ENCODE results near the gene MAP2K3. TPM values are rescaled to one million over a fixed set of nuclear protein-coding genes. Genes with fewer than 3 reads are reported as not detected.
A peak's percentile ranks its signal among the peaks of the same experiment; 100 is the strongest.

MAP2K3 gene
- polyA plus RNA-seq, 3 donors = 107 to 166 (median 164) TPM

DNA sequence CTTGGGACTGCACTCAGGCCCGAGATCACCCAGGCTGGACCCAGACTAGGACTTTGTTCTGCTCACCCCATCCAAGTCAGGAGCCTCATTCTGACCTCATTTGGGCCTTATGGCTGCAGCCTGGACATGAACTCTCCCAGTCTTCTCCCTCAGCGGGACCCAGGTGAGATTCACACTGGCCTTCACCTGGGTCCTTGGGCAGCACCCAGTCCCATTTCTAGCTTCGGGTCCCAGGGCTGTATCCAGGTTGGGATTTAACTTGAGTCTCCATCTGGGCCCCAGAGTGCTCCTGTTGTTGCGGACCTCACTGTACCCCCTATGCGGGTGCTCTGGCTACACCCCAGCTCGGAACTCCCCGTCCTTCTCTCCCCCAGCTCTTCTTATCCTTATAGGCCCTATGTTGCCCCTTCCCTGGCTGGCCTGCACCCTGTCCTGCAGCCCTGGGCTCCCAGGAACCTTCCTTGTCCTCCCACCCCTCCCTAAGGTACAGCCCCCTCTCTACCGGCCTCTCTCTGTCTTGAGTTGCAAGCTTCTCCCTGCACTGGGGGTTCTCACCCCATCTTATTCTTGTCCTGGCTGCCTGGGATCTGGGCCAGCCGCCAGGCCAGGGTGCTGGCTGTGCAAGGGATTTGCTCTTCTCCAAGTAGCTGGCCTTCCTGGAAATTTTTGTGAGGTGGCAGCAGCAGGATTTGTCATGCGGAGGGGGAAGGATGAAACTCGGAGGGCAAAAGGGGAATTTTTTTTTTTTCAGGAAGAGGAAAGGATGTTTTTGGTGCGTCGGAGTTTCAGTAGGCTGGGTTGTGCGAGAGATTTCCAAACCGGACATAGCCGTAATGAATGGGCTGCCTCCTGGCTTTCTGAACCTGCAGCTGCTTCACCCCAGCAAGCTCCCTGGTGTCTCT is 904 bp downstream of the MAP2K3 start:
- peak overlapping the region; percentile 92 for H3K4me2 ChIP-seq (replicated peaks; ENCODE audit: extremely low read depth, low read length, poor library complexity, severe bottlenecking)
- H3K9me3 ChIP-seq (replicated peaks in 1 of 2; ENCODE audit: control insufficient read depth in 1 of 2, insufficient read depth in 1 of 2, low read length in 2 of 2) = no peaks in the 10 kb centered on the region
- H3K9ac ChIP-seq (ENCODE audit: insufficient read depth, low read length, poor library complexity, severe bottlenecking) = peak overlapping the region; percentile 91
- no peak overlapping the region for H2AFZ ChIP-seq (ENCODE audit: insufficient read depth, low read depth, low read length, poor library complexity, severe bottlenecking)
- Mint-ChIP-seq H3K4me1 (peaks cover 69% of the 10 kb centered on the region), H3K27ac (peak overlapping the region; percentile 99 to 100 (median 99)), H3K36me3 (peaks cover 13 to 22% of the 10 kb centered on the region in 2 donors), H3K9me3 (peaks cover 0 to 3% (median 0%) of the 10 kb centered on the region in 7 donors), H3K27me3 (ENCODE audit: low read depth in 3 of 3) (peaks cover under 1 to 4% (median 2%) of the 10 kb centered on the region in 3 donors), H3K4me3 (peak overlapping the region; percentile 99 to 100)
- peak overlapping the region; percentile 99 to 100 for H3K27ac ChIP-seq (ENCODE audit: low read depth in 1 of 2, low read length in 2 of 2)
- H3K36me3 ChIP-seq (replicated peaks in 1 of 2; ENCODE audit: control insufficient read depth in 1 of 2, insufficient read depth in 2 of 2, low read length in 2 of 2) = peaks cover 0 to 3% of the 10 kb centered on the region in 2 donors
- DNase-seq = peak; percentile 51 to 86 (median 51)
- peak overlapping the region; percentile 90 to 94 (median 92) for H3K4me3 ChIP-seq (replicated peaks in 1 of 3; ENCODE audit: low read depth in 2 of 3, low read length in 3 of 3)
- no peak for TF ChIP-seq CTCF (IDR thresholded peaks at IDR 0.05)
- peaks cover 73% of the 10 kb centered on the region for H4K20me1 ChIP-seq (ENCODE audit: insufficient read depth, low read length)
- H3K79me2 ChIP-seq (ENCODE audit: insufficient read depth, low read length) = peaks cover 57% of the 10 kb centered on the region
- intact Hi-C loops (cut with micrococcal nuclease) = loop anchor here in 1 of 2 donors (10.0 kb wide), 2 partner anchors 161 to 241 kb away; partner anchors contain the start of genes DHRS7B and USP22
- peaks cover 0 to 3% of the 10 kb centered on the region in 2 donors for H3K27me3 ChIP-seq (ENCODE audit: control insufficient read depth in 2 of 2, insufficient read depth in 2 of 2, low read length in 2 of 2)
- WGBS (ENCODE audit: insufficient coverage) = 3% methylated on average over 13 of the region's 16 CpGs
- peaks cover 68 to 69% of the 10 kb centered on the region in 2 donors for H3K4me1 ChIP-seq (ENCODE audit: control insufficient read depth in 1 of 2, insufficient read depth in 2 of 2, low read length in 2 of 2)

DNA sequence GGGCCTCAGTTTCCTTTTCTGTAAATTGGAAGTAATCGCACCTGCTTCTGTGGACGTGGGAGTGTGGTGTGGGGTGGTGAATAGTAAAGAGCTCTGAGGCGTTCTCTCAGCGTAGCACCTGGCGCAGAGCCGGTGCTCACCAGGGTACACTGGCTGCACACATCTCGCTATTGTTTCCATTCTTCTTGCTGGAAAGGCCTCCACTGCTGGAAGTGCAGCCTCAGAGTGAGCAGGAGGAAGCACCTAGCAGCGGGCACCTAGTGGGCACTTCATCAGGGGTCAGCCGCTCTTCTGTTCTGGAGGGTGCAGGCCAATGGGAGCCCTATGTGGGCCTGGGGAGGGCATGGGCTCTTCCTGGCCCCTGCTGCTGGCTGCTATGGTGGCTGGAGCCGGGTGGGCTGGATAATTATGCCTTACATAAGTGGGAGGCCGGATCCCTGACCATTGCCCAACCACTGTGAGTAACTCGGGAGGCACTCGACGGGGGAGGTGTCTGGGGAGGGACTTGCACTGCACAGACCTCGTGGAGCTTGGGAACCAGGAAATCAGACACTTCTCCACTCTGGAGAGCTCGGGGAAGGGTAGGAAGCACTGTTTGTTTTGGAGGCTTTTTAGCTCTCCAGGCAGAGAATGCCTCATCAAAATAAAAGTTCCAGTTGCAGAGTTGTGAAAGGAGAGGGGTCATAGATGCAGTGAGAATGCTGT is 1.7 kb downstream of the MAP2K3 start:
- Mint-ChIP-seq H3K4me1 (peaks cover 64% of the 10 kb centered on the region), H3K27me3 (ENCODE audit: low read depth in 3 of 3) (peaks cover 5 to 9% (median 6%) of the 10 kb centered on the region in 3 donors), H3K4me3 (peak overlapping the region; percentile 99 to 100), H3K27ac (peak overlapping the region; percentile 99 to 100 (median 99)), H3K9me3 (peaks cover 0 to 6% (median 0%) of the 10 kb centered on the region in 7 donors), H3K36me3 (peaks cover 19 to 30% of the 10 kb centered on the region in 2 donors)
- H2AFZ ChIP-seq (ENCODE audit: insufficient read depth, low read depth, low read length, poor library complexity, severe bottlenecking) = no peak overlapping the region
- H3K9ac ChIP-seq (ENCODE audit: insufficient read depth, low read length, poor library complexity, severe bottlenecking) = peak overlapping the region; percentile 91
- peak; percentile 93 to 95 (median 93) for DNase-seq
- H3K27ac ChIP-seq (ENCODE audit: low read depth in 1 of 2, low read length in 2 of 2) = peak overlapping the region; percentile 99 to 100
- WGBS (ENCODE audit: insufficient coverage) = 5% methylated on average over 10 of the region's 16 CpGs
- intact Hi-C loops (cut with micrococcal nuclease) = loop anchor here in 1 of 2 donors (10.0 kb wide), 2 partner anchors 161 to 241 kb away; partner anchors contain the start of genes DHRS7B and USP22
- TF ChIP-seq CTCF (IDR thresholded peaks at IDR 0.05) = no peak
- peaks cover 0 to 3% of the 10 kb centered on the region in 2 donors for H3K27me3 ChIP-seq (ENCODE audit: control insufficient read depth in 2 of 2, insufficient read depth in 2 of 2, low read length in 2 of 2)
- peak overlapping the region; percentile 92 for H3K4me2 ChIP-seq (replicated peaks; ENCODE audit: extremely low read depth, low read length, poor library complexity, severe bottlenecking)
- H3K9me3 ChIP-seq (replicated peaks in 1 of 2; ENCODE audit: control insufficient read depth in 1 of 2, insufficient read depth in 1 of 2, low read length in 2 of 2) = no peaks in the 10 kb centered on the region
- H3K79me2 ChIP-seq (ENCODE audit: insufficient read depth, low read length) = peaks cover 65% of the 10 kb centered on the region
- H4K20me1 ChIP-seq (ENCODE audit: insufficient read depth, low read length) = peaks cover 77% of the 10 kb centered on the region
- peaks cover 60 to 61% of the 10 kb centered on the region in 2 donors for H3K4me1 ChIP-seq (ENCODE audit: control insufficient read depth in 1 of 2, insufficient read depth in 2 of 2, low read length in 2 of 2)
- H3K4me3 ChIP-seq (replicated peaks in 1 of 3; ENCODE audit: low read depth in 2 of 3, low read length in 3 of 3) = peak overlapping the region; percentile 90 to 94 (median 92)
- peaks cover under 1 to 4% of the 10 kb centered on the region in 2 donors for H3K36me3 ChIP-seq (replicated peaks in 1 of 2; ENCODE audit: control insufficient read depth in 1 of 2, insufficient read depth in 2 of 2, low read length in 2 of 2)
